Measurements from ENCODE around the gene TMA7B.

- no peak for TF ChIP-seq CTCF (IDR thresholded peaks at IDR 0.05 in 4 of 5, conservative IDR thresholded peaks at IDR 0.05 in 1 of 5)
- no peak for TF ChIP-seq POLR2A (IDR thresholded peaks at IDR 0.05)
These were observed 43.7 kb upstream of the TMA7B start for GRCh38 chr22:39916496-39916895.

All from gastrocnemius medialis (tissue), 4 donors.